HepG2 (cell line): ENCODE results near the gene ENTPD7. TPM values are rescaled to one million over a fixed set of nuclear protein-coding genes. Genes with fewer than 3 reads are reported as not detected.
A peak's percentile ranks its signal among the peaks of the same experiment; 100 is the strongest.

ENCODE experiments used
- ARID5B ChIP-seq: IDR thresholded peaks from 2 replicates; pipeline ENCODE4 v1.4.0; 2020; ENCODE audit warnings: mild to moderate bottlenecking, missing genetic modification reagents
- ATF6 ChIP-seq: sonication (generic); formaldehyde crosslinking; conservative IDR thresholded peaks from 2 replicates; pipeline ENCODE4 v1.4.0; 2020; ENCODE audit warnings: missing genetic modification reagents
- BCLAF1 ChIP-seq: fragments of 450-650 bp; IDR thresholded peaks from 2 replicates; pipeline ENCODE4 v1.6.1; 2017; ENCODE audit warnings: mild to moderate bottlenecking
- HNF4G ChIP-seq, 2 experiments: sonication (generic) in 1 of 2; formaldehyde crosslinking in 1 of 2; IDR thresholded peaks; 2 replicates each; pipeline versions ENCODE4 v1.4.0 to v1.6.1; 2011 to 2020; ENCODE audit warnings: borderline replicate concordance in 2 of 2, low read depth in 2 of 2, mild to moderate bottlenecking in 2 of 2, low read length in 1 of 2, missing genetic modification reagents in 1 of 2, moderate library complexity in 1 of 2
- MIXL1 ChIP-seq: IDR thresholded peaks from 2 replicates; pipeline ENCODE4 v1.6.1; 2016
- NAIF1 ChIP-seq: sonication (generic); formaldehyde crosslinking; IDR thresholded peaks from 2 replicates; pipeline ENCODE4 v1.5.0; 2020; ENCODE audit warnings: mild to moderate bottlenecking, missing genetic modification reagents, borderline replicate concordance
- ZBTB42 ChIP-seq: sonication (generic); formaldehyde crosslinking; IDR thresholded peaks from 2 replicates; pipeline ENCODE4 v1.5.0; 2020; ENCODE audit warnings: mild to moderate bottlenecking, missing genetic modification reagents
- ZBTB46 ChIP-seq: sonication (generic); formaldehyde crosslinking; IDR thresholded peaks from 2 replicates; pipeline ENCODE4 v1.4.0; 2020; ENCODE audit warnings: mild to moderate bottlenecking, missing genetic modification reagents, borderline replicate concordance
- ZFP90 ChIP-seq: sonication (generic); formaldehyde crosslinking; IDR thresholded peaks from 2 replicates; pipeline ENCODE4 v1.8.0; 2022; ENCODE audit warnings: missing genetic modification reagents, mild to moderate bottlenecking, inconsistent platforms, borderline replicate concordance
- ZMYM2 ChIP-seq: sonication (generic); formaldehyde crosslinking; IDR thresholded peaks from 2 replicates; pipeline ENCODE4 v1.8.0; 2022; ENCODE audit warnings: mild to moderate bottlenecking, missing genetic modification reagents
- ZNF10 ChIP-seq: sonication (generic); formaldehyde crosslinking; IDR thresholded peaks from 2 replicates; pipeline ENCODE4 v1.4.0; 2020; ENCODE audit warnings: mild to moderate bottlenecking, low read depth, missing genetic modification reagents, borderline replicate concordance
- ZNF503 ChIP-seq: sonication (generic); formaldehyde crosslinking; IDR thresholded peaks from 2 replicates; pipeline ENCODE4 v1.4.0; 2020; ENCODE audit warnings: missing genetic modification reagents
- ZNF619 ChIP-seq: sonication (generic); formaldehyde crosslinking; IDR thresholded peaks from 2 replicates; pipeline ENCODE4 v1.4.0; 2020; ENCODE audit warnings: mild to moderate bottlenecking, missing genetic modification reagents
- polyA plus RNA-seq, 8 experiments: library from polyadenylated mRNA; depleted of rRNA in 3 of 8; stranded (reverse) in 7 of 8; unstranded in 1 of 8; fragments of >200 nt; fragmentation: Illumina TruSeq in 4 of 8; extraction: Trizol in 4 of 8; gene quantifications; 2 replicates each; pipeline versions ENCODE4 v1.2.1 to v1.2.3, GENCODE V29; 2011 to 2016; ENCODE audit warnings: low read depth in 4 of 8, missing spikeins in 1 of 8, mixed read lengths in 1 of 8; ENCODE audit not compliant: insufficient read depth in 1 of 8
- total RNA-seq, 5 experiments: library from RNA; depleted of rRNA; stranded (reverse); fragments of >200 nt; fragmentation: Illumina TruSeq; extraction: Trizol; gene quantifications; 2 replicates each; pipeline ENCODE4 v1.2.3, GENCODE V29; 2016; ENCODE audit warnings: low read depth in 1 of 5

Gene ENTPD7
- total and polyA plus RNA-seq, 2 of the 13 experiments (the other 11 are each of a cell fraction or from before 2014, with no cell fraction given), result 7.6 to 36.5 TPM

- TF ChIP-seq ZNF503 (CRISPR knock-in tag) (peak; percentile 77), NAIF1 (CRISPR knock-in tag) (no peak; the same call in 1 of the 2 replicates), ZFP90 (CRISPR knock-in tag) (peak; percentile 81; the same call in 1 of the 2 replicates), ZBTB42 (CRISPR knock-in tag) (0 out of 2 replicates have a peak, but pooled peaks have one; percentile 33), HNF4G (IDR thresholded peaks at IDR 0.05; ENCODE audit: borderline replicate concordance, low read depth, low read length) (no peak), HNF4G (CRISPR knock-in tag; IDR thresholded peaks at IDR 0.05; ENCODE audit: borderline replicate concordance, low read depth) (peak; percentile 58; the same call in 1 of the 2 replicates), ARID5B (peak; percentile 54; the same call in 1 of the 2 replicates), ZNF619 (peak; percentile 44; the same call in 1 of the 2 replicates), MIXL1 (CRISPR knock-in tag) (no peak; the same call in 1 of the 2 replicates), ZNF10 (CRISPR knock-in tag) (no peak), ZBTB46 (no peak), BCLAF1 (no peak), ATF6 (CRISPR knock-in tag) (no peak; the same call in 1 of the 2 replicates), ZMYM2 (CRISPR knock-in tag) (no peak; the same call in 1 of the 2 replicates)
These were observed 38.4 kb upstream of the ENTPD7 start (continued) for GRCh38 chr10:99620711-99621453.
